Hepatic stellate cell (primary cell): ENCODE measurements around the gene STK31.
"Not testable (repeated sequence)": the region's sequence is repeated elsewhere in the genome, so short reads cannot be mapped to it uniquely, and the experiment has no call there.

Experiments used
- DNase-seq: peaks from one replicate; pipeline ENCODE4 v3.0.0; 2011; ENCODE audit warnings: low spot score

Gene STK31

DNA sequence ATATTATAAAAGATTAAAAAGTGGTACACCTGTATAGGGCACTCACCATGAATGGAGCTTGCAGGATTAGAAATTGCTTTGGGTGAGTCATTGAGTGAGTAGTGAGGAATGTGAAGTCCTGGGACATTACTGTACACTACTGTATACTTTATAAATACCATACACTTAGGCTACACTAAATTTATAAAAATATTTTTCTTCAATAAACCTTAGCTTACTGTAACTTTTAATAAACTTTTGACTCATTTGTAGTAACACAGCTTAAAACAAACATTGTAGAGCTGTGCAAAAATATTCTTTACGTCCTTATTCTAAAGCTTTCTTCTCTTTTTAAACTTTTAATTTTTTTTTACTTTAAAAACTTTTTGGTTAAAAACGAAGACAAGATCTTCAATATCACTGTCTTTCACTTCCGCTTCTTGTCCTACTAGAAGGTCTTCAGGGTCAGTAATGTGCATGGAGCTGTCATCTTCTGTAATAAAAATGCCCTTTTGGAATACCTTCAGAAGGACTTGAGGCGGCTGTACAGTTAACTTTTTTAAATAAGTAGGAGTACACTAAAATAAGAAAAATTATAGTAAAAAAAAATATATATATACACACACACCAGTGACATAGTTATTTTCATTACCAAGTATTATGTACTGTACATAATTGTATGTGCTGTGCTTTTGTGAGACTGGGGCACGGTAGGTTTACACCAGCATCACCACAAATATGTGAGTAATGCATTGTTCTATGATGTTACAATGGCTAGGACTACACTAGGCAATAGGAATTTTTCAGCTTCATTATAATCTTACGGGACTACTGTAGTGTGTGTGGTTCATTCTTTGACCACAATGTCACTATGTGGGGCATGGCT lies 3.5 kb downstream of the STK31 start:
- peak; percentile 11 for DNase-seq

- no peak for DNase-seq
These were observed 4.1 kb downstream of the STK31 start for GRCh38 chr7:23714150-23714464.

GRCh38 chr7:23714579-23714978 lies 4.6 kb downstream of the STK31 start:
- no peak for DNase-seq

DNA sequence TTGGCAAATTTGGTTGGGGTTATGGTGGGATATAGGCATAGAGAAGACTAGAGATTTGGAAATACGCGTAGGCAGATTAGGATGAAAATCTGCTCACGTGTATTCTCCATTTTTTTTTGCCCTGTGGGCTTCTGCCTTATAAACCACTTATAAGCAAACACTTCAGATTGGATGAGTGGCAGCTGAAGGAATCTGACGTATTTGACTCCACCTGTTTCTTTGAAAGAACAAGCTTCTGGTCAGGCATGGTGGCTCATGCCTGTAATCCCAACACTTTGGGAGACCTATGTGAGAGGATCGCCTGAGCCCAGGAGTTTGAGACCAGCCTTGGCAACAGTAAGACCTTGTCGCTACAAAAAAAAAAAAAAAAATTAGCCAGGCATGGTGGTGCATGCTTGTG lies 5.1 kb downstream of the STK31 start:
- DNase-seq: no peak

- no peak for DNase-seq
These were observed 7.8 kb downstream of the STK31 start for GRCh38 chr7:23717788-23718187.

DNA sequence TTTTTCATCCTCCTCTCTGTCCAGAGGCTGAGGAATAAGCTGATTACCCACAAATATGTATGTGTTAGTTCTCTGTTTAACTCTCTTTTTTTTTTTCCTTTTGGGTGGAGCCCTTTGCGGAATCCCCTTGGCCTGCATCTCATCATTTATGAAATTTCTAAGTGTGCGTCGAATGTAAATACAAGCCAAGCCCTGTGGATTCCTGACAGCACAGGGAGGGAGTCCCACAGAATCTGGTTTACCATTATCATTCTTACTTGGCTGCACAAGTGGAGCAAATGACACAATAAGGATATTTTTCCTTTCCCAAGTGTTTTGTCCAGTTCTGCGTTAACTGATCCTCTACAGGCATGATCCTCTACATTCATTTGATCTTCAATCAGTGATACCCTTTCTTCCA lies 11.4 kb downstream of the STK31 start:
- DNase-seq: no peak

DNA sequence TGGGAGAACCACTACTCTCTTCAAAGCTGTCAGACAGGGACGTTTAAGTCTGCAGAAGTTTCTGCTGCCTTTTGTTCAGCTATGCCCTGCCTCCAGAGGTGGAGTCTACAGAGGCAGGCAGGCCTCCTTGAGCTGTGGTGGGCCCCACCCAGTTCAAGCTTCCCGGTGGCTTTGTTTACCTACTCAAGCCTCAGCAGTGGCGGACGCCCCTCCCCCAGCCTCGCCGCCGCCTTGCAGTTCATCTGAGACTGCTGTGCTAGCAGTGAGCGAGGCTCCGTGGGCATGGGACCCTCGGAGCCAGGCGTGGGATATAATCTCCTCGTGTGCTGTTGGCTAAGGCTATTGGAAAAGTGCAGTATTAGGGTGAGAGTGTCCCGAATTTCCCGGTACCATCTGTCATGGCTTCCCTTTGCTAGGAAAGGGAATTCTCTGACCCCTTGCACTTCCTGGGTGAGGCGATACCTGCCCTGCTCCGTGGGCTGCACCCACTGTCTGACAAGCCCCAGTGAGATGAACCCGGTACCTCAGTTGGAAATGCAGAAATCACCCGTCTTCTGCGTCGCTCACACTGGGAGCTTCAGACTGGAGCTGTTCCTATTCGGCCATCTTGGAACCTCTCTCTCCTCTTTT lies 12.7 kb downstream of the STK31 start:
- DNase-seq: not testable (repeated sequence)

GRCh38 chr7:23724113-23724512 lies 14.1 kb downstream of the STK31 start:
- not testable (repeated sequence) for DNase-seq

GRCh38 chr7:23742051-23742450 lies 32.0 kb downstream of the STK31 start:
- DNase-seq: no peak

DNA sequence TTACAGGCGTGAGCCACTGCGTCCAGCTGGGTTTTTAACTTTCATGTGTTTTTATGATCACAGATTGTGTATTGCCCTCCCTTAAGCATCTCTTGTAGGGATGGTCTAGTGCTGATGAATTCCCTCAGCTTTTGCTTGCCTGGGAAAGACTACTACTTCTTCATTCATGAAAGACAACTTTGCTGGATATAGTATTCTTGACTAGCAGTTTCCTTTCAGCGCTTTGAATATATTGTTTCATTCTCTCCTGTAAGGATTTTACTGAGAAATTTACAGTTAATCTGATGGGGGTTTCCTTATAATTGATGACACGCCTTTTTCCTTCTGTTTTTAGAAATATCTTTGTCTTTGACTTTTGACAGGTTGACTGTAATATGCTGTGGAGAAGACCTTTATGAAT lies 33.2 kb downstream of the STK31 start:
- DNase-seq: no peak

GRCh38 chr7:23746629-23747028 lies 36.6 kb downstream of the STK31 start:
- DNase-seq: no peak

GRCh38 chr7:23751852-23752251 lies 41.8 kb downstream of the STK31 start:
- no peak for DNase-seq

DNA sequence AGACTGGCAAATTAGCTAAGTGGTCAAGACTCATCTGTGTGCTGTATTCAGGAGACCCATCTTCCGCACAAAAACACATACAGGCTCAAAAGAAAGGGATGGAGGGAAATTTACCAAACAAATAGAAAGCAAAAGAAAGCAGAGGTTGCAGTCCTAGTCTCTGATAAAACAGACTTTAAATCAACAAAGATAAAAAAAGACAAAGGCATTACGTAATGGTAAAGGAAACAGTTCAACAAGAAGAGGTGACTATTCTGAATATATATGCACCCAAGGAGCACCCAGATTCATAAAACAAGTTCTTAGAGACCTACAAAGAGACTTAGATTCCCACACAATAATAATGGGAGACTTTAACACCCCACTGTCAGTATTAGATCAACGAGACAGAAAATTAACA lies 48.8 kb downstream of the STK31 start:
- not testable (repeated sequence) for DNase-seq

DNA sequence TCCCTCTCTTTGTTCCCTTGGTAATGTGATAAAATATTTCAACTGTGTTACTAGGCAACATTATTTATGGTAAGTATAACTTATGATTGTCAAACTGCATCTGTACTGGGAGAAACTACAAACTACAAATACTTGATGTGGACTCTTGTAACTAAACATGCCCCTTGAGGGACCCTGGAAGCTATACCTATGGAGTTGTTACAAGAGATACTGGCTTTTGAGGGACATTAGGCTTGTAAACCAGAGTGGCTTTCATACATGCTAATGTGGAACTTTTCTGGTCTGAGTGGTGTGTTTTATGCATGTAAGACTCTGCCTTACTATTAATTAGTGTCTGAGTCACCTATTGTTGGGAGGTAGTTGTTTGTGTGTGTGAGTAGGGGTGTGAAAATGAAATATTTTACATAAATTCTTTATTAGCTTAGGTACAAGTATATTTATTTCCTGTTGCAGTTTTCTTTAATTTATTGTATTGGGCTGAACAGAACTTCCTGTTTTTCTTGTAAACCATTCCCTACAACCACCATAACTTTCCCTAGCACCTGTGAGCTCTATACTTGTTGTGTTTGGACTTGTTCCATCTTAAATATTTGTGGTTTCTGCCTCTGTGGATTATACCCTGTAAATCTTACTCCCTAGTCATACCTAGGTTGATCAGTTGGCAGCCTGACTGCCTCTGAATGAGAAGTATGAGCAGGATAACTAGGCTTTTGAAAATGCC lies 49.8 kb downstream of the STK31 start:
- no peak for DNase-seq

- no peak for DNase-seq
These were observed 55.9 kb downstream of the STK31 start for GRCh38 chr7:23765943-23766342.

DNA sequence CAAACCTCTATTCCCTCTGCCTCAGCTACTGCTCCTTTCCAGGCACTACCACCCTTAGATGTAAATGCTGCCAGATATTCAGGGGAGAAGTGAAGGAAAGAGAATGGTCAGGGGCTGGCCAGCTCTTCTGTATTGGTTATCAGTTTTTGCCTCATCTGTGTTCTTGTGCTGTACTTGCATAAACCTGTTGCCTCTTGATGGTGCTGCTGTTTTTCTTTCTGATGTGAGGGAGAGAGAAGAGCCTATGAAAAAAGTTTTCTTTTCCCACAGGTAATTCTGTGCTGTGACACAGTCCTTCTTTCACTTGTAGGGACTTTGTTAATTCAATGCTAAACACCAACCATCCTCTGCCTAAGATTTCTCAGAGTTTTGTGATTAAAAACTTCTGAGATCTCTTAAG lies 57.5 kb downstream of the STK31 start:
- DNase-seq: no peak

DNA sequence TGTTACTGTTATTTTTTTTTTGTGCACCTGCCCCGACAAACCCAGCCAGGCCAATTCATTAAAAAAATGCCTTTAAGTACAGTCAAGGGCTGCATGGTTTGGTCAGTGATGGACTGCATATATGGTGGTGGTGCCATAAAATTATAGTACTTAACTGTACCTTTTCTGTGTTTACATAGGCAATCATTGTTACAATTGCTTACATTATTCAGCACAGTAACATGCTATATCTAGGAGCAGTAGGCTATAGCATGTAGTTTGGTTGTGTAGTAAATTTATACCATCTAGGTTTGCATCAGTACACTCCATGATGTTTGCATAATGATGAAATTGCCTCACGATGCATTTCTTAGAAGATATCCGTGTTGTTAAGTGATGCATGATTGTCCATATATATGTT lies 58.0 kb downstream of the STK31 start:
- DNase-seq: no peak

GRCh38 chr7:23779185-23779800 lies 69.3 kb downstream of the STK31 start:
- DNase-seq: not testable (repeated sequence)

GRCh38 chr7:23783115-23783514 lies 73.1 kb downstream of the STK31 start:
- DNase-seq: no peak

DNA sequence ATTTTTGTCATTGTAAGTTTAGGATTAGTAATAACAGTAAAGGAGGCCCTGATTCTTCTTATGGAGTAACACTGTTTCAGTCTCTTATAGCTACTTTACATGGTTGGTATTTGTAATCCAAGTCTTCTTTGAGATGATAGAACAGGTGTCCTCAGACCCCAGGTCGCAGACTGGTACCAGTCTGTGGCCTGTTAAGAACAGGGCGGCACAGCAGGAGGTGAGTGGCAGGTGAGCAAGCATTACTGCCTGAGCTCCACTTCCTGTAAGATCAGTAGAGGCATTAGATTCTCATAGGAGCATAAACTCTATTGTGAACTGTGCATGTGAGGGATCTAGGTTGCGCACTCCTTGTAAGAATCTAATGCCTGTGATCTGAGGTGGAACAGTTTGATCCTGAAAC lies 77.3 kb downstream of the STK31 start:
- no peak for DNase-seq

DNA sequence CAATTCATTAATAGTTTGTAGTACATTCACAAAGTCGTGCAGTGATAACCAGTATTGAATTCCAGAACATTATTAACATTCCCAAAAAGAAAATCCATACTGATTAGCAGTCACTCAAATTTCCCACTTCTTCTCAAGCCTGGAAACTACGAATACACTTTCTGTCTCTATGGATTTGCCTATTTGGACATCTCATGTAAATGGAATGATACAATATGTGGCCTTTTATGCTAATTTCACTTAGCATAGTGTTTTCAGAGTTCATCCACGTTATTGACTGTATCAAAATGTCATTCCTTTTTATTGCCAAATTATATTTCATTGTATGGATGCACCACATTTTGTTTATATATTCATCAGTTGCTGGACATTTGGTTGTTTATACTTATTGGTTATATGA lies 78.8 kb downstream of the STK31 start:
- no peak for DNase-seq

GRCh38 chr7:23791721-23792120 lies 81.7 kb downstream of the STK31 start:
- DNase-seq: no peak
